LNCAP (cell line): ENCODE measurements around the gene C11orf71.

Source experiments
- CTCF ChIP-seq: fragments of 450-650 bp; IDR thresholded peaks from 2 replicates; pipeline ENCODE4 v1.5.1; 2017; ENCODE audit warnings: mild to moderate bottlenecking

Gene C11orf71

GRCh38 chr11:114384487-114384886 lies 15.8 kb downstream of the C11orf71 start:
- TF ChIP-seq CTCF, result no peak

GRCh38 chr11:114382509-114382908 lies 17.8 kb downstream of the C11orf71 start:
- TF ChIP-seq CTCF, result no peak

- no peak for TF ChIP-seq CTCF
Measured at GRCh38 chr11:114379394-114380069, 20.8 kb downstream of the C11orf71 start.

GRCh38 chr11:114377612-114378267 lies 22.6 kb downstream of the C11orf71 start:
- TF ChIP-seq CTCF, result no peak

- no peak for TF ChIP-seq CTCF
Measured at GRCh38 chr11:114375052-114375451, 25.3 kb downstream of the C11orf71 start.

- TF ChIP-seq CTCF, result no peak
Measured at GRCh38 chr11:114368918-114369680, 31.2 kb downstream of the C11orf71 start.

GRCh38 chr11:114367244-114367957 lies 32.9 kb downstream of the C11orf71 start:
- no peak for TF ChIP-seq CTCF
